ENCODE results near the gene ADAMTS12.
"Not testable (repeated sequence)": the region's sequence is repeated elsewhere in the genome, so short reads cannot be mapped to it uniquely, and the experiment has no call there.

ADAMTS12 gene

DNA sequence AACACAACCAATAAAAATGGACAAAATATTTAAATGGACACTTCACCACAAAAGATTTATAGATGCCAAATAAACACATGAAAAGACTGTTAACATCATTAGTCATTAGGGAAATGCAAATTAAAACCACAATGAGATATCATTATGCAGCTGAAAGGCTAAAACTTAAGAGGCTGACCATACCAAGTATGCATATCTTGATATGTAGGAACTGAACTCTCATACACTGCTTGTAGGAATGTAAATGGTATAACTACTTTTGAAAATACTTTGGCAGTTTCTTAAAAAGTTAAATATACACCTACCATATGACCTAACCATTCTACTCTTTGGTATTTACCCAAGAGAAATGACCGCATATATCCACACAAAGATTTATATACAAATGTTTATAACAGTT is 13.6 kb upstream of the ADAMTS12 start:
- DNase-seq: no peak

DNA sequence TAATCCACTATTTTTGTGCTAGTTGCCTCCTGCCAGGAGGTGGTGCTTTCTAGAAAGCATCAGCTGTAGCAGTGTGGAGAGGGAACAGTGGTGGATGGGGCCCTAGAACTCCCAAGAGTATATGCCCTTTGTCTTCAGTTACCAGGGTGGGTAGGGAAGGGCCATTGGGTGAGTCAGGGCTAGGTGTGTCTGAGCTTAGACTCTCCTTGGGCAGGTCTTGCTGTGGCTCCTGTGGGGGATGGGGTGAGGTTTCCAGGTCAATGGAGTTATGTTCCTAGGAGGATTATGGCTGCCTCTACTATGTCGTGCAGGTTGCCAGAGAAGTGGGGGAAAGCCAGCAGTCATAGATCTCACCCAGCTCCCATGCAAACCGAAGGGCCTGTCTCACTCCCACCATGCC is 11.3 kb upstream of the ADAMTS12 start:
- DNase-seq: no peak

DNA sequence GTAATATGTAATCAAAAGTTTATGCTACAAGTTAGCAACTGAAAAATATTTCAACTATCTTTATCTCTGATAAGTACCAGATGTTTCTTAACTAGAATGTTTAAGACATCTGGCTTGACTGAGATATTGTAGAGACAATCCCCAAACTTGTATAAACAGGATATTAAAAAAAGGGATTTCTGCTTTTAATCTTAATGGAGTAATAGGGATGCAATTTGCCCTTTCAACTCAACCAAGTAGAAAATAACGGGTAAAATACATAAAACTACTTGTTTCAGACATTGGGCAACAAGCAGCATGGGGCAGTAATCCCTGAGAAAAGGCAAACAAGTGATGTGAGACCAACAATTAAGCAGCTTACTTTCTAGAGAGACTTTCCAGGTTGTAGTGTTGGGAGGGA is 9.4 kb upstream of the ADAMTS12 start:
- no peak for DNase-seq

DNA sequence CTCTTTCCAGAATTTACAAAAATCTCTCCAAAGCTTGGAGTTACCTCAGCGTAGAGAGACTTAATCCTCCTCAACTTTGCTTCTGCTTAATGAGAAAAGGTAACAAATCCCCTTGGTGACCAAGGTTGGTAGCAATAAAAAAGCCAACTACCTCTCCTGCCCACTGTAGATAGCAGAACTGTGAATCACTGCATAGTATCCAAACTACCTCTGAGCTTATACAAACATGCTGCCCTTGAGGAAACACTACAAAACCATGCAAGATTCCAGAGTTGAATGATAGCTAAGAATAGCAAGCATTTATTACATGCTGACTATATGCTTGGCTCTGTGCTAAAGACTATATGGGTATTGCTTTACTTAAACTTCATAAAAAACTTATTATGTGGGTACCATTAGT is 2.8 kb upstream of the ADAMTS12 start:
- DNase-seq: no peak

DNA sequence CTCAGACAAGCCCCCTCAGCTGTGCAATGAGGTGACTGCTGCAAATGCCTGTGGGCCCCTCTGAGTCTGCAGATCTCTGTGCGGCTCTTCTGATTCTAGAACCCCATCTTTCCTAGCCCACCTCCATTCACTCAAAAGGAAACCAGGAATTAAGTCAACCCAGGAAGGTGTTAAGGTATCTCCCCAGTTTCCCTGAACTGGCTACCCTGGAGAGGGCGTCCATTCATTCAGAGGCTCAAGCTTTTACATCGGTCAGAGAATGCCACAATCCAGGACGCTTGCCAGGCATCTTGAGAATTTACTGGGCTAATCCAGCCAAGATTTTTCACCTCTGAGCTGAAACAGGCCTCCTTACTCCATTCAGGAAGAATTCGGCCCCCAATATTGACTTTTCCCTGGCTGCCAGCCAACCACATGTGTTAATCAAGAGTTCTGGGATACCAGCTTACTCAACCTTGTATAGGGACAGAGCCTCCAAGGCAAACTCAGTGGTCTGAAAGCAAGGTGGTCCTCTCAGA is 889 bp upstream of the ADAMTS12 start:
- no peak for DNase-seq

DNA sequence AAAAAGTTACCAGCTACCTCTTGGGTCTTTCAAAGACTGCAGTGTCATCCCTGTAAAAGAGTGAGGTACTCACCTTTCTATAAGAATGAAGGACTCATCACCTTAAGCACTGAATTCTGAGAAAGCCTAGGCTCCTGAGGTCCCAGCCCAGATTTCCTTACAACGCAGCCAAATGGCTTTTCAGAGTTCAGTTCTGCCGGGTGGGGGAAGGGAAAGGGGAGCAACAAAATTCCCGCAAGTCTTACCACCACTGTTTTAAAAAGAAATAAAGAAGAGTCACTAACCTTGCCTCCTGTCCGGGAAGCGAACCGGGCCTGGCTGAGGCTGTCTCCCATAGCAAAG is 373 bp downstream of the ADAMTS12 start:
- DNase-seq: no peak

DNA sequence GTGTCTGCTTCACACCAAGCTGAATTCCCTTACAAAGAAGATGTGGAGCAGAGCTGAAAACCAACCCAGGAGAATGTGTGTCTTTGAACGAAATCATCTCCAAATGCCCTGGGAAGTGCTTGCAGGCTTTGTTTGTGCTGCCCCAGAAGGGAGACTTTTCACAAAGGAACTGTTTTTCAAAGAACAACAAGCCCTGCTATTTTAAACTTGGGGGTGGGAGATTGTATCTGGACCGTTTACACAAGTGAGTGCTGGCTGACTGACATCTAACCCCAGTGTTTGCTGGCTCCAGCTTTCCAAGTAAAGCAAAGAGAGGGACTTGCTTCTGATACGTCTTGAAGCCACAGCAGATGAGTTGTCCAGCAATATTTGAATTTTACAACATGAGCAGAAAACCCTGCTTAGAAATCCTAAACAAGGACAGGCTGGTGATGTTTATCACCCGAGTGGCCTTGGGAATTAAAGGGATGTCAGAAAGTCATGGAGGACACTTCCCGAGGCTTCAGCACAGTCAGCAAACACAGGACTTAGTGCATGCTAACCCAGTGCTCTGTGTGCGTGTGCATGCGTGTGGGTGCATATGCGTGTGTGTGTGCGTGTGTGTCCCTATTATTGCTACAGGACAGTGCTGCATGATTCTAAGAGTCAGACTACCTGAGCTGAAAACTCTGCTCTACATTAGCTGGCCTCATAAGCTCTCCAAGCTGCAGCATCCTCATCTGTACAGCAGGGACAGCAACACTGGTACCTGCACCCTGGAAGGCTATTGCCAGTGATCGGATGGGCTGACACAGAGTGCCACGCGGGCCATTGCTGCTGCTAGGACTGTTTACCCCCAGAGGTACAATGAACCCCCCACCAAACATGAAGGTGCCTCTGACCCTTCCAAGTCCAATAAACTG is 1.4 kb downstream of the ADAMTS12 start:
- no peak for DNase-seq

DNA sequence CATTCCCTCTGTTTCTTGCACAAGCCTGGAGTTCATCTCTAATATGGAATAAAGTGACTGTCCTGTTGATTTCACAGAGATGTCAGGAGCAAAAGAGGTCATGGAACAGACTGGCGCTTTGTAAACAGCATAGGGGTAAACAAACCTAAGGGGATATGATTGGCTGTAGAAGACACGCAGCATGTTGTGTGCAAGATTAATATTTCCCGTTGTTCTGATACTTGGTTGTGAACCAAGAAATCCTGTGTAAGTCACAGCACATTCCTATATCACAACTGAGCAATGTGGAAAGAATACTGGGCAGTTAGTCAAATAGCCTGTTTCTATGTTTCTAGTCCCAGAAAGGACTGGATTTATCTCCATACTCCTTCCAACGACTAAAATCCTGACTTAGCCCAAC is 3.2 kb downstream of the ADAMTS12 start:
- DNase-seq: no peak

DNA sequence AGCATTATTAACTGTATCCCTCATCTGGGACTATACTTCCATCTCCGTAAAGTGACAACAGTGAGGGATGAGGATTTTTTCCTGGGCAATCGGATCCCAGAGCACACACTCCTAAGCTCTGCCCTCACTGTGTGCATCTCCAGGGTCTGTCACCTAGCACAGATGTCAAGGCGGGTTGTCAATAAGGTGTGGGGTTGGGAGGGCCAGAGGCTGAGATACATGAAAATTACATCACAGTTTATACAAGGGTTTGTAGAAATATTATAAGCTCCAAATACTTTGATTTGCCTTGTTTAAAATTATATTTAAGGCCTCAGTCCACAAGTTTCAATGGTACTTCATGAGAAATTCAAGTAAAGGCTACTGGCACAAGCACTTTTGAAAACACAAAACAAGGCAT is 4.5 kb downstream of the ADAMTS12 start:
- no peak for DNase-seq

DNA sequence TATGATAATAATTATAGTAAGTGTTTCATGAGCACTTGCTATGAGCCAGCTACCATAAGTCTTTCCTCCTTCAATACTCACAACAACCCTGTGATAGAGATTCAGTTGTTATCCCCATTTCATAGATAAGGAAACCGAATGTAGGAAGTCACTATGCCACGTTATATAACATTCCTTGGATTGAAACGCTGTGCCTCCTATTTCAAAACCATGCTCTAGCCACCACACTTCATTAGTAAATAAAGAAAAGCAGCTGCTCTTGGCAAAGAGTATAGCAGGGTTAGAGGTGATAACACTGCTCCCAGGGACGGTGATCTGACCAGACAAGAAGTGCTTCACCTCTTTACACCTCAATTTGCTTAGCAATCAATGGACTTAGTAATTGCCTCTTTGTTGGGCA is 5.5 kb downstream of the ADAMTS12 start:
- no peak for DNase-seq

DNA sequence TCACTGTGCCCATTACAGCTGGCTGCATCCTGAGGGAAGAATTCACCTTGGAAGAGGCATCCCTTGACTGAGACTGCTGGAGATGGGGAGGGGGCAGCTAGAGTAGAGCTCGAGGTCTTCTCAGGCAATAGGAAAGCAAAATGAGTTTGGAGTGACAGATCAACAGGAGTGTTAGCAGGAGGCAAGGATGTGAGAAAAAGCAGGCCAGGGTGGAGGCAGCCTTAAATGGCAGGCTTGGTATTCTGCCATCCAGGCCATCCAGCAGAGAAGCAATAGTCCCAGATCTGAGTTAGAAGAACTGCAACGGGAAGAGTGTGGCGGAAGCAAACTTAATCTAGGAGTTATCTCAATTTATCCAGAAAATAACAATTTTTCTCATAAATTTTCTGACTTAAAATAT is 6.1 kb downstream of the ADAMTS12 start:
- no peak for DNase-seq

DNA sequence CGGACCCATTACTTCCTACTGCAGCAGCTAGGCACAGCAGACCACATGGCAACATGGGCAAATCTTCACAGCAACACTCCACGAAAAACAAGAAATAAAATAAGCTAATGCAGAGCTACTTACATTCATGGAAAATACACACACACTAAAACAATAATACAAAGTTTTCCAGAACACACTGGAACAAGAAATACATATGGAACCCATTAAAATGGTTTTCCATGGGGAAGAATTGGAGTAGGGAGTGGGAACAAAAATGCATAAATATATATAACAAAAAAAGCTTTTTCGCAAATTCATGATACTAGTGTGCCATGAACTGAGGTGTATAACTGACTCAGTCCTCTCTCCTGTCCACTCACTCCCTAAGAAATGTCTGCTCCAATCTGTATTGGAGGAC is 8.3 kb downstream of the ADAMTS12 start:
- no peak for DNase-seq

DNA sequence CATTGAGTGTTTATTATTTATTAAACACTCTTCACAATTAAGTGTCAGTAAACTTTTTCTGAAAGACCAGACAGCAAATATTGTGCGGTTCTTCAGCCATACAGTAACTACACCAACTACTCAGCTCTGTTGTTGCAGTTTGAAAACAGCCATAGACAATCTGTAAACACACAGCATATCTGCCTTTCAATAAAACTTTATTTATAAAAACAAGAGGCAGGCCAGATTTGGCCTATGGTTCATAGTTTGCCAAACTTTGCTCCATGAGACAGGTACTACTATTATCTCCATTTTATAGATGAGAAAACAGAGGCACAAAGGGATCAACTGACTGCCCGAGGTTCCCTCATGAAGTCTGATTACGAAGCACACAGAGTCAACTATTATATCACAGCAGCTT is 11.5 kb downstream of the ADAMTS12 start:
- DNase-seq: no peak

DNA sequence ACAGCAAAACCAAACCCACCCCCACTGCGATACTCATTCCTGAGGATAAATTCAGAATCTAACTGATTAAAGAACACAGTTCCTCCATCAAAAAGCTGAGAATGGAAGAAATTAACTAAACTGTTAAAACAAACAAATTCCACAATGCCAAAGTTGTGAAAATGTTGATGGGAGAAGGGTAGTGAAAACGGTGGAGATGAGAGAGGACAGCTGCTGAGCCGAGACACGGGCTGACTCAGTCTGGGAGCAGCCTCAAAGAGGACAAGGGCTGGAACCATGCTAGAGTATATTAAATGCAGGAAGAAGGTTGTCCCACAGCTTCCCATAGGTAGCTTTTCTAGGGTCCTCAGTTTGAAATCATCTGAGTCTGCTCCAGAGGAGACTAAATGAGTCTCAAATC is 14.3 kb downstream of the ADAMTS12 start:
- no peak for DNase-seq

DNA sequence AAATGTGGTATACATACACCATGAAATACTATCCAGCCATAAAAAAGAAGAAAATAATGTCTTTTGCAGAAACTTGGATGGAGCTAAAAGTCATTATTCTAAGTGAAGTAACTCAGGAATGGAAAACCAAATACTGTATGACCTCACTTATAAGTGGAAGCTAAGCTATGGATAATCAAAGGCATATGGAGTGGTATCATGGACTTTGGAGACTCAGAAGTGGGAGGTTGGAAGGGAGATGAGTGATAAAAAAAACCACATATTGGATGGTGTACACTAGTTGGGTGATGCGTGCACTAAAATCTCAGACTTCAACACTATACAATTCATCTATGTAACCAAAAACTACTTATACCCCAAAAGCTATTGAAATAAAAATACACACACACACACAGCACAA is 24.5 kb downstream of the ADAMTS12 start:
- no peak for DNase-seq

DNA sequence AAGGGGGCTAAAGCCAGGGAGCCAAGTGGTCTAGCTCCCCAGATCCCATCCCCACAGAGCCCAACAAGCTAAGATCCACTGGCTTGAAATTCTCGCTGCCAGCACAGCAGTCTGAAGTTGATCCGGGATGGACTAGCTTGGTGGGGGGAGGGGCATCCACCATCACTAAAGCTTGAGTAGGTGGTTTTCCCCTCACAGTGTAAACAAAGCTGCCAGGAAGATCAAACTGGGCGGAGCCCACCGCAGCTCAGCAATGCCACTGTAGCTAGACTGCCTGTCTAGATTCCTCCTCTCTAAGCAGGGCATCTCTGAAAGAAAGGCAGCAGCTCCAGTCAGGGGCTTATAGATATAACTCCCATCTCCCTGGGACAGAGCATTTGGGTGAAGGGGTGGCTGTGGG is 32.6 kb downstream of the ADAMTS12 start:
- DNase-seq: not testable (repeated sequence)

DNA sequence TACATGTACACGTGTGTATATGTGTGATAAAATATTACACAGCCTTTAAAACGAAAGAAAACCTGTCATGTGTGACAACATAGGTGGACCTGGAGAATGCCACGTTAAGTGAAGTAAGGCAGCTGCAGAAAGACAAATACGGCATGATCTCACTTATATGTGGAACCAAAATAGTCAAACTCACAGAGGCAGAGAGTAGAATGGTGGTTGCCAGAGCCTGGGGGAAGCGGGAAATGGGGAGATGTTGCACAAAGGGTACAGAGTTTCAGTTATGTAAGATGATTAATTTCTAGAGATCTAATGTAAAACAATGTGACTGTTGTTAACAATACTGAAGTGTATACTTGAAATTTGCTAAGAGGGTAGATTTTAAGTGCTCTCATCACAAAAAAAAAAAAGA is 34.8 kb downstream of the ADAMTS12 start:
- no peak for DNase-seq

DNA sequence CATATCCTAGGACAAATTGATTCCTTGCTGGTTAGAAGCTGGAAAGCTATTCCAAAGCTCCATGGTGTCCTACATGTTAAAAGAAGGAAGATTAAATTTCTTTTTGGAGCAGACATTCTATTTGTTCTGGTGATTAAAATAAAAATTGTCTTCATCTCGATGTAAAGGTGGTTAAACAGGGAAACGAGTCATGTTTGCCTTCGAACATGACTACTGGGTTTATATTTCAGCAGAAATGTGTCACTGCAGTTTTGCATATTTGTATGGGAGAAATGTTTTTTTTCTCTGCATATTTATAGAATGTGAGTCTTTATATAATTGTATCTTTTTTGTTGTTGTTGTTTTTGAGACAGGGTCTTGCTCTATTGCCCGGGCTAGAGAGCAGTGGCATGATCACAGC is 36.4 kb downstream of the ADAMTS12 start:
- no peak for DNase-seq

DNA sequence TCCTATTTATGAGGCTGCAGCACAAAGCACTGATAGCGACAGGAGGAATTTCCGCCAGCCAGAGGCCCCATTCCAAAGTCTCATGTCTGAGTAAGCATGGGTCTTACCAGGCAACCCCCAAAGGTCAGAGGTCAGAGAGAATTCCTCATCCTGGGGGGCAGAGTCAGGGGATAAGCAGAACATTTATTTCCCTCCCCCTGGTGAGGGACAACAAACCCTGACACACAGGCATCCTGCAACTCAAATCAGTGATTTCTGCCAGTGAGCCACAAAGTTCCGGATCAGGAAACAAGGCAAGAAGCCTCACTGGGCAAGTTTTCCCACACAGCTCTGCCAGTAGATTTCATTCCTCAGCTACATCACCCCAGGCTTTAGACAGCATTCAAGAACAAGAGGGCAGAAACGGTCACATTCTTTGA is 37.0 kb downstream of the ADAMTS12 start:
- no peak for DNase-seq

DNA sequence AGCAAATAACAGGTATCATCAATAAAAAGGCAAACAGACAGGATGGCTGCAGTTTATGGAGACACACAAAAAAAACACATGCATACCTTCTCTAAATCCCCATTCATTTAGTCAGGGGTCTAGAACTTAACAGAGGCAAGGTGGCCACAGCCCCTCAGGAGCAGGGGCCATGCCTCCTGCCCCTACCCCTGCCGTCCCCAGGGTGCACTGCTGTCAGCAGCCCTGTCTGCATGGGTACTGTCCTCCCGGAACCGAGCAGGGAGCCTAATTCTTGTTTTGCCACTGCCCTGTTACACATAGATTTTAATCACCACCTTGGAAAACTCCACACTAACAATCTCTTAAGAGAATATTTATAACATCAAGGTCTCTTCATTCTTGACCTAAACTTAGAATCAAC is 39.0 kb downstream of the ADAMTS12 start:
- DNase-seq: no peak

DNA sequence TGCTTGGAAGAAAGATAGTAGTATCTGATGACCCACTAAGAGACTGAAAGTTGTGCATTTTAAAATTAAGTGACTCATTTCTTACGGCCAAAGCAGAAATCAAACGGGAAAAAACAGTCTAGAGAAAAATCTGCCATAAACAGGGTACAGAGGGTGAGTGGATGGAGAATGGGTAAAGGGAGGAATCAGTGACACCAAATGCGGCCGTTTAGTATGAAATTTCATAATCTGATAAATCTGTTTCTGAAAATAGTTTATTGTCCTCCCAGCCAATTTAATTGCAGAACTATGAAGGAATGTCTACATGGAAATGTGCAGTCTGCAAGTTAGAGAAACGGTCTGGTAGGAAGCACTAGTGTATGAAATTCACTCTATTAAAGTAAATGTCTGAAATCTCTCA is 39.5 kb downstream of the ADAMTS12 start:
- DNase-seq: no peak

DNA sequence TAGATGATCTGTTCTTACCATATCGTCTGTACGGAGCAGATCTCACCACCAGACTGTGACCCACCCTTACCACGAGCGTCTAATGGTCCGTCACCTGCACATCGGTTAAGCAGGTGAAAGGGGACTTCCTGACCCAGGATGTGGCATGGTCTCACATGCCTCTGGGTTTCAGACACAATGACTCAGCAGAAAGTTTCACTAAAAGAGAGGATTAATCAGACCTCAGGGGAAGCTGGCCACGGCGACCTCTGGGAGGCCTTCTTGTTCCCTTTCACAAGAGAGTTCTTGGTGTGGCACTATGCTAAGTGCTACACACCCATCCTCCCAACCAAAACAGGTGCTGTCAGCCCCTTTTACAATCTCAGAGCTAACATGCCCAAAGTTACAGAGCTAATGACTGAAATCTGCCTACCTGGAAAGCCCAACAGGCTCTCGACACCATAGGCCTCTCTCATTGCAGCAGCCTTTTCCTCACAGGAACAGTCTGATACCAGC is 41.6 kb downstream of the ADAMTS12 start:
- DNase-seq: no peak

DNA sequence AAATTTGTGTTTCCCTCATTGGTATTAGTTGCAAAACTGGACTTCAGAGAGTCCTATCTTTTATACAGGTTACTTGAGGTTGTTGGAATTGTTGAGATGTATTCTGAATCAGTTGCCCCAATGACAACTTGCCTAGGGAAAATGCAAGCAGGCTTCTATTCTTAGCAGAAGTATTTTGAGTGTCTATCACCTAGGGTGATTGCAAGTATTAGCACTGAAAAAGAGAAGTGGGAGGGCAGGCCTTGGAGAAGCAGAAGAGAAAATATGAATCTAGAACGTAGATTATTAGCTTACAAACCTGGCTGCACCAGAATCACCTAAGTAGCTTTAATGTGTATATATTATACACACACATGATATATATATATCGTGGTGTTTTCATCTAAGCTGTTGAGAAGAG is 43.2 kb downstream of the ADAMTS12 start:
- no peak for DNase-seq

DNA sequence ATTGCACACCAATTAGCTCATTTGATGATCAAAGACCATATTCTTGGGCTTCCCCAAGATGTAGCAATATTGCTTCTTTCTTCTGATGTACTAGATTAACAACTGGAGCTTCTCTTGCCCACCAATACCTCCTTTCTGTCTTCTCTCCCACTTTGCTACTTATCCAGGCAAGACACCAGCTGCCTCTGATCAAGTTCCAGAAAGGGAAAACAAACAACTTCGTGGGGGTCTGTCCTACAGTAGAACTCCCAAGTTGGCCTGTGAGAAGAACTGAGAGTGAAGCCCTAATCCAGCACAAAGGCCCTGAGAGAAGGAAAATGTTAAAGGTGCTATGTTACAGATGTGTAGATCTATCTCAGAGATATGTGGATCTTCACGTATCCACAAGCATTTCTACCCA is 44.9 kb downstream of the ADAMTS12 start:
- no peak for DNase-seq

DNA sequence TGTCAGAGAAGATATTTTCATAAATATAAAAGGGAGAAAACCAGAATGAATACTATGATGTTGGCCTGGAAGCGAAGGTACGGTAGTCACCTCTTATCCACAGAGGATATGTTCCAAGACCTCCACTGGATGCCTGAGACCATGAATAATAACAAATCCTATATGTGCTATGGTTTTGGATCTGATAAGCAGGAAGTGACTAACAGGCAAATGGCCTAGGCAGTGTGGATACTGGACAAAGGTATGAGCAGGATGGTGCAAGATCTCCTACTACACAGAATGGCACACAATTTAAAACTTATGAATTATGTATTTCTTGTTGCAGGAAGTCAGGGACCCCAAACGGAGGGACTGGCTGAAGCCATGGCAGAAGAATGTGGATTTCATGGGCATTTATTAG is 48.2 kb downstream of the ADAMTS12 start:
- DNase-seq: no peak

Measured in NCI-H2227 treated with DMSO at 0.1 percent for 48 hours (cell line).